SK-N-MC (cell line): ENCODE results near the gene PPP1R37.

Experiments
- DNase-seq: peaks from one replicate; pipeline ENCODE4 v3.0.0-alpha.2; 2011; ENCODE audit warnings: low read depth, low spot score
- H3K27ac ChIP-seq: fragments of 200-600 bp; sonication (generic); 2 replicates; pipeline ENCODE4 v1.5.1; 2016; ENCODE audit warnings: mixed run types
- H3K36me3 ChIP-seq: fragments of 200-600 bp; sonication (generic); 2 replicates; pipeline ENCODE4 v1.6.1; 2017; ENCODE audit warnings: antibody characterized with exemption, low read length, mixed read lengths; ENCODE audit not compliant: insufficient read depth
- H3K4me3 ChIP-seq: fragments of 200-600 bp; sonication (generic); 2 replicates; pipeline ENCODE4 v1.5.1; 2016
- H3K9ac ChIP-seq: fragments of 200-600 bp; sonication (generic); 2 replicates; pipeline ENCODE4 v1.8.0; 2017; ENCODE audit warnings: mixed run types, mixed read lengths; ENCODE audit not compliant: insufficient read length
- H3K9me3 ChIP-seq: fragments of 200-600 bp; sonication (generic); 2 replicates; pipeline ENCODE4 v1.6.1; 2017; ENCODE audit warnings: low read depth, mild to moderate bottlenecking, antibody characterized with exemption, low read length, moderate library complexity, mixed read lengths
- EZH2 ChIP-seq: fragments of 200-600 bp; sonication (generic); IDR thresholded peaks from one replicate; pipeline ENCODE4 v1.6.1; 2017; ENCODE audit warnings: antibody characterized with exemption
- FOXP2 ChIP-seq: optimal IDR thresholded peaks from 2 replicates; pipeline ENCODE3; 2011; ENCODE audit warnings: mild to moderate bottlenecking, moderate library complexity; ENCODE audit not compliant: insufficient read depth; ENCODE audit errors: extremely low read length, control extremely low read depth
- POLR2AphosphoS5 ChIP-seq: IDR thresholded peaks from 2 replicates; pipeline ENCODE4 v1.6.1; 2012; ENCODE audit warnings: mild to moderate bottlenecking, low read depth, low read length, borderline replicate concordance

Gene PPP1R37

GRCh38 chr19:45159971-45160324, 67.0 kb downstream of the PPP1R37 start:
- H3K4me3 ChIP-seq = no peak overlapping the region
- DNase-seq = no peak
- no peaks in the 10 kb centered on the region for H3K36me3 ChIP-seq
- TF ChIP-seq FOXP2 (no peak), EZH2 (no peak), POLR2AphosphoS5 (no peak)
- H3K9ac ChIP-seq = no peak overlapping the region
- no peak overlapping the region for H3K27ac ChIP-seq
- no peaks in the 10 kb centered on the region for H3K9me3 ChIP-seq

- no peak within 1 kb of the TSS for H3K27ac ChIP-seq
- TF ChIP-seq EZH2 (no peak), POLR2AphosphoS5 (no peak), FOXP2 (no peak)
- DNase-seq = no peak
- no peak within 1 kb of the TSS for H3K4me3 ChIP-seq
- H3K36me3 ChIP-seq = no peaks in the 10 kb centered on the region
- H3K9ac ChIP-seq = no peak within 1 kb of the TSS
- H3K9me3 ChIP-seq = no peaks in the 10 kb centered on the region
Observed at GRCh38 chr19:45160870-45161737, 68.1 kb downstream of the PPP1R37 start, which contains the start of gene NKPD1. Gene NKPD1, minus strand, starts transcription at chr19:45160982. Its CDS starts 832 bp downstream, at chr19:45160150.

DNA sequence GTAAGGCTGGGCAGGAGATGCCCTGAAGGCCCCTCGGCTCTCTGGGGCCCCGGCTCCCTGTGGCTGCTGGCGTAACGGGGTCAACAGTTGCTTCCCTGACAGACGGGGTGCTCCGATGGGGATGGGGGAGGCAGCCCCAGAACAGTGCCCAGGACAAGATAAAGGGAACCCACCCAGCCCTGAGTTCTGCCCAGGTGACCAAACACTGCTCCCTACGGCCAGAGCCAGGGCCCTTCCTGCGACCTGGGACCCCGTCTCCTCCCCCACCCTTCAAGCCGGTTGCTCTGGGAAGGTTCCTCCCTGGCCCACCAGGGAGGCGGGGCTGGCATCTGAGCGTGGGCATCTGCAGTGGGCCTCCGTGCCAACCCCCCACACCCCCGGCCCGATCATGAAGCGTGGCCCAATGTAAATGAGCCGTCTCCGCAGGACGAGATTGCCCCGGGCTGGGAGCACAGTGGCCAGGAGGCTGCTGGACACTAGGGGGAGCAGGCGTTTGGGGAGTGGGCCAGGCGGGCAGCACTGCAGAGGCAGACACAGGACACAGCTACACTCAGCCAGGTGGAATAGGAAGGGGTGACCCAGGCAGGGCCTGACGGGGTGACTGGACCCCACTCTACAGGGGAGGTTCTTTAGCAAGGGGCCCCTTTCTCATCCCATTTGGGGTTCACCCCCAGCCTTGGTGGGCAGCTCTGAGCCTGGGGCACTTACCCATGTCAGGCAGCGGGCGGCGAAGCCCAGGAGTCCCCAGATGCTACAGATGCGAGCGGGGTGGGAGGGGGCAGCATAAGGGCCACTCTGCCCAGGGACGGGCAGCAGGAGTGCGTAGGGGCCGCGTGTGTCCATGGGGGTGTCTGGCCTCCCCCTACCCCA, 69.0 kb downstream of the PPP1R37 start:
- H3K27ac ChIP-seq = no peak overlapping the region
- DNase-seq = no peak

GRCh38 chr19:45162608-45163143, 69.7 kb downstream of the PPP1R37 start:
- no peak overlapping the region for H3K27ac ChIP-seq
- H3K4me3 ChIP-seq = no peak overlapping the region
- H3K36me3 ChIP-seq = no peaks in the 10 kb centered on the region
- H3K9me3 ChIP-seq = no peaks in the 10 kb centered on the region
- no peak overlapping the region for H3K9ac ChIP-seq
- DNase-seq = no peak
- TF ChIP-seq POLR2AphosphoS5 = no peak
- no peak for TF ChIP-seq FOXP2
- no peak for TF ChIP-seq EZH2

More for the DNA sequence above, 69.0 kb downstream of the PPP1R37 start:
- no peaks in the 10 kb centered on the region for H3K9me3 ChIP-seq
- no peak overlapping the region for H3K4me3 ChIP-seq
- H3K9ac ChIP-seq = no peak overlapping the region
- no peak for TF ChIP-seq FOXP2
- no peak for TF ChIP-seq EZH2
- TF ChIP-seq POLR2AphosphoS5 = no peak
- no peaks in the 10 kb centered on the region for H3K36me3 ChIP-seq

DNA sequence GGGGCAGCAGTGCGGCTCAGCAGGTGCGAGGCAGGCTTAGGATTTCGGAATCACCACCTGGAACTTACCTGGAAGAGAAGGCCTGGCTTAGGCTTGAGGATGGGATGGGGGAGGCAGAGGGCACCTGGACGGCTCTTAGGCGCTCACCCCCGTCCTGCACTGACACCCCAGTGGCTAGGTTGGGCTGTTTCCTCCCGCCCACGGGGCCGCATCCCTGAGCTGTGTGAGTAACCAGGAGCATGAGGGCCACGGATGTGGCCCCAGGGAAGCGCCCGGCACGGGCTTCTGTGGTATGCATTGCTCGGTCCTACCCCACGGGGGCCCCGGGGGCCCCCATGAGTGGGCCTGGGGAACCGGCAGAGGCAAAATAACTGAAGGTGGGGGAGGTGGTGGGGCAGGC, 70.2 kb downstream of the PPP1R37 start:
- no peak overlapping the region for H3K4me3 ChIP-seq
- H3K27ac ChIP-seq = no peak overlapping the region
- TF ChIP-seq FOXP2 (no peak), EZH2 (no peak), POLR2AphosphoS5 (no peak)
- no peaks in the 10 kb centered on the region for H3K36me3 ChIP-seq
- DNase-seq = no peak
- H3K9ac ChIP-seq = no peak overlapping the region
- no peaks in the 10 kb centered on the region for H3K9me3 ChIP-seq

DNA sequence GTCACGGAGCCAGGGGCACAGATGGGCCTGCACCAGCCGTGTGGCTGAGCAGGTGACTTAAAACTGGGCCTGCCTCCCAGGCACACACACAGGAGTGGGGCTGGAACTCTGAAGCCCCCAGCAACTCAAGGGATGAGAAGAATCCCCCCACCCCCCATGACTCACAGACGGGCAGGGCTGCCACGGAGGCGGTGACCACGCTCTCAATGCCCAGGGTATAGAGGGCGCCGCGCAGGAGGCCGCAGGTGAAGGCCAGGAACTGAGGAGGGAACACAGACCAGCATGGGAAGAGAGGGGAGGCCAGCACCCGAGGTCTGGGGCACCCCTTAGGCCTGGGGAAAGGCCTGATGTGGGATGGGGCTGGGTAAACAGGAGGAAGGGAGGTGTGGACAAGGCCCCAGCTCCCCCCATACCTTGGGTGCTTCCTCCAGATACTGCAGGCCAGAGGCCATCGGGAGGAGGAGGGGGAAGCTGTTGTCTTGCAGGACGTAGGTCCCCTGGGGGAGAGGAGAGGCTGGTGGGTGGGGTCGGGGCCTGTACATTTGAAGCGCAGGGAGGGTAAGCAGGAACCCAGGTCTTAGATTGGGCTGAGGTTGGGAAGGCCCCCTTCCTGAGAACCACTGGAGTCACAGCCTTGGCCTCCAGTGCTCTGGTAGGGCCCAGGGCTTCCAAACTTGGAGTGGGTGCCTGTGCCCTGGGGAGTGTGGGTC, 70.9 kb downstream of the PPP1R37 start:
- no peak overlapping the region for H3K27ac ChIP-seq
- no peak for TF ChIP-seq POLR2AphosphoS5
- no peak for TF ChIP-seq FOXP2
- no peak for TF ChIP-seq EZH2
- no peak overlapping the region for H3K9ac ChIP-seq
- no peaks in the 10 kb centered on the region for H3K9me3 ChIP-seq
- DNase-seq = no peak
- H3K36me3 ChIP-seq = no peaks in the 10 kb centered on the region
- H3K4me3 ChIP-seq = no peak overlapping the region

GRCh38 chr19:45164577-45165335, 71.8 kb downstream of the PPP1R37 start:
- TF ChIP-seq POLR2AphosphoS5 (no peak), EZH2 (no peak), FOXP2 (no peak)
- DNase-seq = no peak
- Histone ChIP-seq H3K4me3 (no peak overlapping the region), H3K27ac (no peak overlapping the region), H3K9ac (no peak overlapping the region), H3K9me3 (no peaks in the 10 kb centered on the region), H3K36me3 (no peaks in the 10 kb centered on the region)
